ENCODE results near the gene BRD4. TPM values are rescaled to one million over a fixed set of nuclear protein-coding genes. Genes with fewer than 3 reads are reported as not detected.

Gene BRD4
- polyA plus RNA-seq, 1 donor (not counting 4 experiments of a cell fraction or from before 2014, with no cell fraction given) = 5.5 TPM

GRCh38 chr19:15320116-15320515 lies 12.2 kb downstream of the BRD4 start:
- no peak overlapping the region for H3K4me3 ChIP-seq (ENCODE audit: control insufficient read depth in 2 of 3, extremely low read depth in 1 of 3, insufficient read depth in 2 of 3, low read depth in 1 of 3, low read length in 3 of 3)
- peaks cover 0 to 8% of the 10 kb centered on the region in 2 experiments for H3K36me3 ChIP-seq (ENCODE audit: control insufficient read depth in 2 of 2, extremely low read depth in 1 of 2, insufficient read depth in 2 of 2, low read length in 2 of 2)
- no peak overlapping the region for H3K4me2 ChIP-seq (ENCODE audit: control insufficient read depth, extremely low read depth, insufficient read depth, low read depth, low read length)
- FAIRE-seq (no peak), DNase-seq (ENCODE audit: low read depth, low spot score) (no peak)
- no peaks in the 10 kb centered on the region for H3K9me3 ChIP-seq (ENCODE audit: control insufficient read depth, low read depth, low read length)
- H3K4me1 ChIP-seq (ENCODE audit: control insufficient read depth, extremely low read depth, insufficient read depth, low read length) = peaks cover 36% of the 10 kb centered on the region
- H3K27ac ChIP-seq (ENCODE audit: control insufficient read depth, insufficient read depth, low read length) = no peak overlapping the region
- no peak overlapping the region for H3K9ac ChIP-seq (ENCODE audit: control insufficient read depth, extremely low read depth, insufficient read depth, low read length)
- H4K20me1 ChIP-seq (ENCODE audit: control insufficient read depth, extremely low read depth, insufficient read depth, low read length) = peaks cover 75% of the 10 kb centered on the region
- peaks cover 18% of the 10 kb centered on the region for H3K9me1 ChIP-seq (ENCODE audit: control insufficient read depth, extremely low read depth, insufficient read depth, low read length)
- H3K27me3 ChIP-seq (ENCODE audit: control insufficient read depth, extremely low read depth, insufficient read depth, low read length) = no peaks in the 10 kb centered on the region
- TF ChIP-seq CTCF (optimal IDR thresholded peaks at IDR 0.05 in 1 of 3, IDR thresholded peaks at IDR 0.05 in 1 of 3, conservative IDR thresholded peaks at IDR 0.05 in 1 of 3; ENCODE audit: extremely low read depth in 1 of 3, insufficient read depth in 2 of 3, low read length in 3 of 3) = no peak
- no peak overlapping the region for H2AFZ ChIP-seq (ENCODE audit: control insufficient read depth, low read length)
- dilution Hi-C loops (cut with MboI; ENCODE audit: extremely low pct_ligation_motif_present, low sequenced_read_pairs) = no loop called here
- peaks cover 97% of the 10 kb centered on the region for H3K79me2 ChIP-seq (ENCODE audit: control insufficient read depth, insufficient read depth, low read length)

- Histone ChIP-seq H3K27me3 (ENCODE audit: control insufficient read depth, extremely low read depth, insufficient read depth, low read length) (no peaks in the 10 kb centered on the region), H3K9me3 (ENCODE audit: control insufficient read depth, low read depth, low read length) (no peaks in the 10 kb centered on the region), H3K36me3 (ENCODE audit: control insufficient read depth in 2 of 2, extremely low read depth in 1 of 2, insufficient read depth in 2 of 2, low read length in 2 of 2) (peaks cover 0 to 15% of the 10 kb centered on the region in 2 experiments), H3K4me2 (ENCODE audit: control insufficient read depth, extremely low read depth, insufficient read depth, low read depth, low read length) (no peak overlapping the region), H3K79me2 (ENCODE audit: control insufficient read depth, insufficient read depth, low read length) (peaks cover 97% of the 10 kb centered on the region), H3K9ac (ENCODE audit: control insufficient read depth, extremely low read depth, insufficient read depth, low read length) (no peak overlapping the region), H3K4me1 (ENCODE audit: control insufficient read depth, extremely low read depth, insufficient read depth, low read length) (peaks cover 28% of the 10 kb centered on the region), H3K27ac (ENCODE audit: control insufficient read depth, insufficient read depth, low read length) (no peak overlapping the region), H3K4me3 (ENCODE audit: control insufficient read depth in 2 of 3, extremely low read depth in 1 of 3, insufficient read depth in 2 of 3, low read depth in 1 of 3, low read length in 3 of 3) (no peak overlapping the region), H4K20me1 (ENCODE audit: control insufficient read depth, extremely low read depth, insufficient read depth, low read length) (peaks cover 72% of the 10 kb centered on the region), H3K9me1 (ENCODE audit: control insufficient read depth, extremely low read depth, insufficient read depth, low read length) (peaks cover 18% of the 10 kb centered on the region), H2AFZ (ENCODE audit: control insufficient read depth, low read length) (no peak overlapping the region)
- no peak for TF ChIP-seq EZH2 (IDR thresholded peaks at IDR 0.05; ENCODE audit: low read length)
- no peak for TF ChIP-seq CTCF (optimal IDR thresholded peaks at IDR 0.05 in 1 of 3, IDR thresholded peaks at IDR 0.05 in 1 of 3, conservative IDR thresholded peaks at IDR 0.05 in 1 of 3; ENCODE audit: extremely low read depth in 1 of 3, insufficient read depth in 2 of 3, low read length in 3 of 3)
- dilution Hi-C loops (cut with MboI; ENCODE audit: extremely low pct_ligation_motif_present, low sequenced_read_pairs) = no loop called here
- DNase-seq (ENCODE audit: low read depth, low spot score) (no peak), FAIRE-seq (no peak)
Observed at GRCh38 chr19:15318241-15318691, 14.1 kb downstream of the BRD4 start.
